Activated naive CD8-positive, alpha-beta T cell treated with anti-CD3 and anti-CD28 coated beads for 36 hours (primary cell): ENCODE data around the gene MTIF2. TPM values are rescaled to one million over a fixed set of nuclear protein-coding genes. Genes with fewer than 3 reads are reported as not detected.
"Not testable (repeated sequence)": the region's sequence is repeated elsewhere in the genome, so short reads cannot be mapped to it uniquely, and the experiment has no call there.

Experiments
- DNase-seq: peaks from one replicate; pipeline ENCODE4 v3.0.0; 2021
- H3K27ac Mint-ChIP-seq: one replicate; pipeline ENCODE4 v1.8.0; 2022; ENCODE audit warnings: mild to moderate bottlenecking, moderate library complexity, mixed read lengths
- H3K27me3 Mint-ChIP-seq: one replicate; pipeline ENCODE4 v1.8.0; 2022; ENCODE audit warnings: mild to moderate bottlenecking, mixed read lengths
- H3K36me3 Mint-ChIP-seq: one replicate; pipeline ENCODE4 v1.8.0; 2021; ENCODE audit warnings: mild to moderate bottlenecking, mixed read lengths
- H3K4me1 Mint-ChIP-seq: one replicate; pipeline ENCODE4 v1.8.0; 2021; ENCODE audit warnings: mixed read lengths
- H3K4me3 Mint-ChIP-seq: one replicate; pipeline ENCODE4 v1.8.0; 2022; ENCODE audit warnings: mild to moderate bottlenecking, moderate library complexity, mixed read lengths
- H3K9me3 Mint-ChIP-seq: one replicate; pipeline ENCODE4 v1.8.0; 2022; ENCODE audit warnings: mixed read lengths
- total RNA-seq, 2 experiments: library from RNA; stranded (reverse); gene quantifications; one replicate each; pipeline ENCODE4 v1.2.3, GENCODE V29; 2021

MTIF2 gene
- total RNA-seq, 2 experiments from 2014 or later: 63.9 to 67.9 TPM

DNA sequence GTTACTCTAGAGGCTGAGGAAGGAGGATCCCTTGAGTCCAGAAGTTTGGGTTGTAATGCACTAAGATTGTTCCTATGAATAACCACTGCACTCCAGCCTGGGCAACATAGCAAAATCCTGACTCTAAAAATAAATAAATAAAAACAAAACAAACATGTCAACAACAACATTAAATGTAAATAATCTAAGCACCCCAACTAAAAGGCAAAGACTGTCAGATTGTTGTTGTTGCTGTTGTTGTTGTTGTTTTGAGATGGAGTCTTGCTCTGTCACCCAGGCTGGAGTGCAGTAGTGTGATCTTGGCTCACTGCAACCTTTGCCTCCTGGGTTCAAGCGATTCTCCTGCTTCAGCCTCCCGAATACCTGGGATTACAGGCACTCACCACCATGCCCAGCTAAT, 77.1 kb downstream of the MTIF2 start:
- not testable (repeated sequence) for H3K4me3 Mint-ChIP-seq, H3K9me3 Mint-ChIP-seq, H3K27me3 Mint-ChIP-seq, H3K27ac Mint-ChIP-seq, H3K4me1 Mint-ChIP-seq, DNase-seq
- peaks cover 49% of the 10 kb centered on the region for H3K36me3 Mint-ChIP-seq

- H3K9me3 Mint-ChIP-seq, DNase-seq, H3K27me3 Mint-ChIP-seq, H3K4me1 Mint-ChIP-seq, H3K4me3 Mint-ChIP-seq, H3K27ac Mint-ChIP-seq: not testable (repeated sequence)
- peaks cover 19% of the 10 kb centered on the region for H3K36me3 Mint-ChIP-seq
These were observed 82.2 kb downstream of the MTIF2 start for GRCh38 chr2:55186837-55187236.

Other genes with a start within 250 kb of the MTIF2 start
- gene RTN4, start 218.8 kb downstream of the MTIF2 start, total RNA-seq: 10 to 100 TPM; 86.5 to 90.7 TPM
- 1 to 10 TPM; 5.8 to 7.8 TPM for gene CLHC1, start 36.9 kb downstream of the MTIF2 start, total RNA-seq
- gene RPS27A, start 36.5 kb downstream of the MTIF2 start, total RNA-seq: 1,000 to 10,000 TPM; 1,246 to 1,356 TPM
- gene CCDC88A, start 150.6 kb upstream of the MTIF2 start, total RNA-seq: 10 to 100 TPM; 14.0 to 14.4 TPM